ENCODE measurements around the gene ABCA3. TPM values are rescaled to one million over a fixed set of nuclear protein-coding genes. Genes with fewer than 3 reads are reported as not detected.

ABCA3 gene
- total RNA-seq, 4 donors from 2014 or later: 2.7 to 15.0 (median 10.9) TPM

DNA sequence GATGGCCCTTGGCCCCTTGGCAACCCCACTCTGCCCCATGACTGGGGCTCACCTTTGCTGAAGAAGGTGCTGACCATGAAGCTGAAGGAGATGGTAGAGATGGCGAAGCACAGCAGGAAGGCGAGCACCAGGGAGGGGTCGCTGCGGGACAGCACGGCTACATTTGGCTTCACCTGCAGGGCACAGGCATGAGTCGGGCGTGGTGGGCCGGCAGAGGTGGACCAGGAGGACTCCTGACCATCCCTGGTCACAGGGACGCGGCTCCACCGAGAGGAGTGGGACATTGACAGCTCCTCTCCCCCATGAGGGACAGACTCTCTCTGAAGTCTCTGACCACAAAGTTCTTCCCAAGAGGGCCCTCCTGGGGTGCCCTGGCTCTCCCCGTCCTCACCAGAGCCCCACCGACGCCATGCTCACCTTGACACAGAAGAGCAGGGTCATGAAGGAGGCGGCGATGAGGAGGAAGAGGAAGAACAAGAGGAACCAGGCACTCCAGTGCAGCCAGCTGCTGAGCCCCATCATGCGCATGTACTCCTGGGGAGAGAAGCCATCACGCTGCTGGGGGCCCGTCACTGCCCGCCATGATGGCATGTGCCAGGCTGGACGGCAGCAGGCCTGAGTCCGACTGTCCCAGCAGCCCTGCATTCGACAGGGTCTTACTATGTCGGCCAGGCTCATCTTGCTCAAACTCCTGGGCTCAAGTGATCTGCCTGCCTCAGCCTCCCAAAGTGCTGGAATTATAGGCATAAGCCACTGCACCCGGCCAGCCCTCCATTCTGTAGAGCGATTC, 23.1 kb downstream of the ABCA3 start:
- H3K4me3 ChIP-seq: no peak overlapping the region
- TF ChIP-seq POLR2A (IDR thresholded peaks at IDR 0.05): no peak
- TF ChIP-seq, protein P1, sequence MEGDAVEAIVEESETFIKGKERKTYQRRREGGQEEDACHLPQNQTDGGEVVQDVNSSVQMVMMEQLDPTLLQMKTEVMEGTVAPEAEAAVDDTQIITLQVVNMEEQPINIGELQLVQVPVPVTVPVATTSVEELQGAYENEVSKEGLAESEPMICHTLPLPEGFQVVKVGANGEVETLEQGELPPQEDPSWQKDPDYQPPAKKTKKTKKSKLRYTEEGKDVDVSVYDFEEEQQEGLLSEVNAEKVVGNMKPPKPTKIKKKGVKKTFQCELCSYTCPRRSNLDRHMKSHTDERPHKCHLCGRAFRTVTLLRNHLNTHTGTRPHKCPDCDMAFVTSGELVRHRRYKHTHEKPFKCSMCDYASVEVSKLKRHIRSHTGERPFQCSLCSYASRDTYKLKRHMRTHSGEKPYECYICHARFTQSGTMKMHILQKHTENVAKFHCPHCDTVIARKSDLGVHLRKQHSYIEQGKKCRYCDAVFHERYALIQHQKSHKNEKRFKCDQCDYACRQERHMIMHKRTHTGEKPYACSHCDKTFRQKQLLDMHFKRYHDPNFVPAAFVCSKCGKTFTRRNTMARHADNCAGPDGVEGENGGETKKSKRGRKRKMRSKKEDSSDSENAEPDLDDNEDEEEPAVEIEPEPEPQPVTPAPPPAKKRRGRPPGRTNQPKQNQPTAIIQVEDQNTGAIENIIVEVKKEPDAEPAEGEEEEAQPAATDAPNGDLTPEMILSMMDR (IDR thresholded peaks at IDR 0.05 in 4 of 5, conservative IDR thresholded peaks at IDR 0.05 in 1 of 5): no peak
- H3K27ac ChIP-seq: no peak overlapping the region
- H3K36me3 ChIP-seq: peaks cover 0 to 13% of the 10 kb centered on the region in 2 donors
- ATAC-seq (no peak), DNase-seq (no peak)
- no peaks in the 10 kb centered on the region for H3K9me3 ChIP-seq
- intact Hi-C loops (cut with DNase I; ENCODE audit: low total_unique reads): no loop called here
- no peaks in the 10 kb centered on the region for H3K4me1 ChIP-seq
- H3K27me3 ChIP-seq: no peaks in the 10 kb centered on the region
- in situ Hi-C loops (cut with MboI; ENCODE audit: low sequenced_read_pairs in 4 of 4): no loop called here

DNA sequence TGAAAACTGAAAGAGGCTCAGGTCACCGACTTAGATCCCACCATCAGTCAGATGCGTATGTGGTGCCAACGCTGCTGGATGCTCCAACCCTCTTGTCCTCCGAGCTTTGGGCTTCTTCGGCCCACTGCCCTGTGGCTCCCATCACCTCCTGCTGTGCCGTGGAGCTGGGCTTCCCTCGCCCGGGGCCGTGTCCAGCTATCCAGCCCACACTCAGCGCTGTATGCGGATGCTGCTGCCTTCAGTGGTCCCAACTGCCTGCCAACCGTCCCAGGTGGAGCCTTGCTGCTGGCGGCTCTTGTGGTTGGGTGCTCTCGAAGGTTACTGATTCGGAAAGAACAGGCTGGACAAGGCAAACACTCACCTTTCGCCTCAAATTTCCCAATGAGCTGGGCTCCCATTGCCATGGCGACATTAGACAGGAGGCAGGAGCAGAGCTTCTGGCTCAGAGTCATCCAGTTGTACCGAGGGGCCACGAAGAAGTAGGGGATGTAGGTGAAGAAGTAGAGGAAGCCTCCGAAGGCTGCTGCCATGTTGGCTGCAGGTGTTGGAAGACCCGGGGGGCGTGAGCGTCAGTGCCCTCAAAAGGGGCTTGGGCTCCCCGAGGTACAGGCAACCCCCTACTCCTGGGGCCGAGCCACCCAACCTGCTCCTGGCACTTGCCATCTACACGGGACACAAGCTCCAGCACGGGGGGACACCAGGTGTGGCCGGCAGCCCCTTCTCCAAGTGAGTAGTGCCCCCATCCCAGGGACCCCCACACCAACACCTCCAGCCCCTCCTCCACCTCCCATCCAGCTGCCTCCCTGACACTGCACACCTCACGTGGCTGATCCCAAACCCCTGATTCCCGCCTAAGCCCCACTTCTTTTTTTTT, 32.2 kb downstream of the ABCA3 start:
- Histone ChIP-seq H3K4me1 (no peaks in the 10 kb centered on the region), H3K4me3 (no peak overlapping the region), H3K27ac (no peak overlapping the region), H3K36me3 (no peaks in the 10 kb centered on the region), H3K27me3 (no peaks in the 10 kb centered on the region), H3K9me3 (no peaks in the 10 kb centered on the region)
- ATAC-seq (no peak), DNase-seq (no peak)
- TF ChIP-seq POLR2A (IDR thresholded peaks at IDR 0.05): no peak
- TF ChIP-seq, protein P1 (IDR thresholded peaks at IDR 0.05 in 4 of 5, conservative IDR thresholded peaks at IDR 0.05 in 1 of 5): no peak
- in situ Hi-C loops (cut with MboI; ENCODE audit: low sequenced_read_pairs in 4 of 4): no loop called here
- intact Hi-C loops (cut with DNase I; ENCODE audit: low total_unique reads): no loop called here

DNA sequence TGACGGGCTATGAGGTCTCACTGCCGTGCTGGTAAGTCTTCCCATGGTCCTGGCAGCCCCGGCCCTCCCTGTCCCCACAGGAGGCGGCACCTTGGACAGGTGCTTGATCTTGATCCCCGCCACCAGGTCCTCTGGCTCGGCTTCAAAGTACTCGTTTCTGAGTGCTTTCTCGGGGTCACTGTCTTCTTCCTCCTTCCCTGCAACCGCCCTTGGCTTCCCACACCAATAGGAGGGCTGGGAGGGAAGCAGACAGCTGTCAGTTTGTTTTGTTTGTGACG, 40.7 kb downstream of the ABCA3 start:
- Histone ChIP-seq H3K36me3 (peaks cover 0 to 10% of the 10 kb centered on the region in 2 donors), H3K9me3 (no peaks in the 10 kb centered on the region), H3K27me3 (no peaks in the 10 kb centered on the region), H3K4me1 (no peaks in the 10 kb centered on the region), H3K4me3 (no peak overlapping the region), H3K27ac (no peak overlapping the region)
- in situ Hi-C loops (cut with MboI; ENCODE audit: low sequenced_read_pairs in 4 of 4) (no loop called here), intact Hi-C loops (cut with DNase I; ENCODE audit: low total_unique reads) (no loop called here)
- DNase-seq (no peak), ATAC-seq (no peak)
- TF ChIP-seq, protein P1 (IDR thresholded peaks at IDR 0.05 in 4 of 5, conservative IDR thresholded peaks at IDR 0.05 in 1 of 5): no peak
- TF ChIP-seq POLR2A (IDR thresholded peaks at IDR 0.05): no peak

DNA sequence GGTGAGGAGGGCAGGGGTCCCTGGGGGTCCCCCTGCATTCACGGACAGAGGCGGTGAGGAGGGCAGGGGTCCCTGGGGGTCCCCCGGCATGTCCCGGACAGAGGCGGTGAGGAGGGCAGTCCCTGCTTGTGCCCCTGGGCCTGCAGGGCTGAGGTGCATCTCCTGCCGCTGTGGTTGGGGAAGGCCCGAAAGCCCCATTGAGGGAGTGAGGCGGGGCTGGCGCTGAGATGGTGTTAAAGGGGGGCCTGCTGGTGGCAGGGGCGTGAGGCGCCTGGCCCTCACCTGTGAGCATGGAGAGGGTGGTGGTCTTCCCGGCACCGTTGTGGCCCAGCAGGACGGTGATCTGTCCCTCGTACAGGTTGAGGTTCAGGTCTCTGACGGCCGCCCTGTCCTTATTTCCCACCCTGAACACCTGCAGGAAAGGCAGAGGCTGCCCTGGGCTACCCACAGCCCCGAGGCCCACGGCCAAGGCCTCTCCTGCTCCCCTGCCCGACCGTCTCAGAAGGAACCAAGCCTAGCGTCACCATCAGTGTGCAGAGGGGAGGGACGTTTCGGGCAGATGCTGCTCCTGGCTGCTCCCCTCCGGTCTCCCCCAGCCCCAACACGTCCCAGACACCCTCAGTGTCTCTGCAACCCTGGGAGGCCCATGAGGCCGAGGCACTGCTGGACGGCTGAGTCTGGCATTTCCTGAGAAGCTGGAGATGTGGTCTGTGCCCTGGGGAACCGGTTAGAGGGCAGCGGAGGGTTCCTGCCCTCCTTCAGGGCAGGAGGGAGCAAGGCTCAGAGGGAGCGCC, 41.2 kb downstream of the ABCA3 start:
- TF ChIP-seq, protein P1 (IDR thresholded peaks at IDR 0.05 in 4 of 5, conservative IDR thresholded peaks at IDR 0.05 in 1 of 5): no peak
- TF ChIP-seq POLR2A (IDR thresholded peaks at IDR 0.05): no peak
- no peaks in the 10 kb centered on the region for H3K4me1 ChIP-seq
- intact Hi-C loops (cut with DNase I; ENCODE audit: low total_unique reads) (no loop called here), in situ Hi-C loops (cut with MboI; ENCODE audit: low sequenced_read_pairs in 4 of 4) (no loop called here)
- no peaks in the 10 kb centered on the region for H3K27me3 ChIP-seq
- peaks cover 0 to 10% of the 10 kb centered on the region in 2 donors for H3K36me3 ChIP-seq
- H3K9me3 ChIP-seq: no peaks in the 10 kb centered on the region
- ATAC-seq (no peak), DNase-seq (no peak)
- no peak overlapping the region for H3K4me3 ChIP-seq
- H3K27ac ChIP-seq: no peak overlapping the region

Measured in gastrocnemius medialis (tissue), 4 donors.